Thoracic aorta (tissue), 2 donors: ENCODE results near the gene RAI2. TPM values are rescaled to one million over a fixed set of nuclear protein-coding genes. Genes with fewer than 3 reads are reported as not detected.

Source experiments
- ATAC-seq: fragments of 150-250 bp; one replicate; pipeline ENCODE4 v1.8.0; 2017; ENCODE audit warnings: low read depth; ENCODE audit not compliant: insufficient number of reproducible peaks, low FRiP score
- DNase-seq: peaks from one replicate; pipeline ENCODE4 v3.0.0-alpha.2; 2020; ENCODE audit warnings: low spot score
- H3K27ac ChIP-seq, 2 donors: fragments of 200-600 bp; sonication (generic); 1 replicate in 1 of 2; 2 replicates in 1 of 2; pipeline ENCODE4 v1.5.1; 2016; ENCODE audit warnings: mild to moderate bottlenecking in 2 of 2, moderate library complexity in 2 of 2
- H3K27me3 ChIP-seq: fragments of 200-600 bp; sonication (generic); replicated peaks from 2 replicates; pipeline ENCODE4 v1.6.0; 2016; ENCODE audit warnings: mild to moderate bottlenecking; ENCODE audit not compliant: insufficient read depth
- H3K36me3 ChIP-seq: fragments of 200-600 bp; sonication (generic); one replicate; pipeline ENCODE4 v1.5.1; 2016
- H3K4me1 ChIP-seq, 2 donors: fragments of 200-600 bp; sonication (generic); 1 replicate in 1 of 2; 2 replicates in 1 of 2; pipeline versions ENCODE4 v1.5.1 to v1.6.0; 2016; ENCODE audit warnings: low read depth in 2 of 2, mild to moderate bottlenecking in 1 of 2; ENCODE audit not compliant: control insufficient read depth in 1 of 2
- H3K4me3 ChIP-seq: fragments of 200-600 bp; sonication (generic); 2 replicates; pipeline ENCODE4 v1.5.1; 2016; ENCODE audit warnings: mild to moderate bottlenecking
- H3K9me3 ChIP-seq: fragments of 200-600 bp; sonication (generic); 2 replicates; pipeline ENCODE4 v1.5.1; 2016
- total RNA-seq, 2 donors: library from RNA; depleted of rRNA; stranded (reverse); fragments of >200 nt; gene quantifications; one replicate each; pipeline versions ENCODE4 v1.1.0 to v1.2.3, GENCODE V29; 2016
- TF ChIP-seq, protein P1 (sequence below): fragments of 200-600 bp; sonication (generic); IDR thresholded peaks from one replicate; pipeline ENCODE4 v1.5.1; 2019; ENCODE audit warnings: antibody characterized with exemption

Gene RAI2
- total RNA-seq, 2 donors from 2014 or later = 15.9 to 21.5 TPM

DNA sequence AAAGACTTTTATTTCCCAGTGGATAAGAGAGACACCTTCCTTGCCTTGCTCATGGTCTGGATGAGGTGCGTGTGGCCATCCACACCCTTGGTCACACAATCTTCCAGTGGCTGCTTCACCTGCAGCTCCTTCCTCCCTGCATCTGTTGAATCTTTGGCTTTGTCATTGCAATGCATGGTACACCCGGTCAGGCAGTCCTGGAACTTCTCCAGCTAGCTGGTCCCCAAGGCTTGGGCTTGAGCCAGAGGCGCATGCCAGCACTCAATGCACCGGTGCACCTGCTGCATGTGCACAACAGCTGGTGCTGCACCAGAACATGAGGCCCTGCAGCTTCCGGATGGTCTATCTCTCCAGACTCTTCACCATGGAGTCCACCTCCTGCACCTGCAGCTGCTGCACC, 92.1 kb downstream of the RAI2 start:
- H3K4me1 ChIP-seq = no peaks in the 10 kb centered on the region
- ATAC-seq = no peak
- no peaks in the 10 kb centered on the region for H3K9me3 ChIP-seq
- TF ChIP-seq, protein P1, sequence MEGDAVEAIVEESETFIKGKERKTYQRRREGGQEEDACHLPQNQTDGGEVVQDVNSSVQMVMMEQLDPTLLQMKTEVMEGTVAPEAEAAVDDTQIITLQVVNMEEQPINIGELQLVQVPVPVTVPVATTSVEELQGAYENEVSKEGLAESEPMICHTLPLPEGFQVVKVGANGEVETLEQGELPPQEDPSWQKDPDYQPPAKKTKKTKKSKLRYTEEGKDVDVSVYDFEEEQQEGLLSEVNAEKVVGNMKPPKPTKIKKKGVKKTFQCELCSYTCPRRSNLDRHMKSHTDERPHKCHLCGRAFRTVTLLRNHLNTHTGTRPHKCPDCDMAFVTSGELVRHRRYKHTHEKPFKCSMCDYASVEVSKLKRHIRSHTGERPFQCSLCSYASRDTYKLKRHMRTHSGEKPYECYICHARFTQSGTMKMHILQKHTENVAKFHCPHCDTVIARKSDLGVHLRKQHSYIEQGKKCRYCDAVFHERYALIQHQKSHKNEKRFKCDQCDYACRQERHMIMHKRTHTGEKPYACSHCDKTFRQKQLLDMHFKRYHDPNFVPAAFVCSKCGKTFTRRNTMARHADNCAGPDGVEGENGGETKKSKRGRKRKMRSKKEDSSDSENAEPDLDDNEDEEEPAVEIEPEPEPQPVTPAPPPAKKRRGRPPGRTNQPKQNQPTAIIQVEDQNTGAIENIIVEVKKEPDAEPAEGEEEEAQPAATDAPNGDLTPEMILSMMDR = no peak
- H3K4me3 ChIP-seq = no peak overlapping the region
- no peak overlapping the region for H3K27ac ChIP-seq
- DNase-seq = no peak
- no peaks in the 10 kb centered on the region for H3K36me3 ChIP-seq
- H3K27me3 ChIP-seq = no peaks in the 10 kb centered on the region

DNA sequence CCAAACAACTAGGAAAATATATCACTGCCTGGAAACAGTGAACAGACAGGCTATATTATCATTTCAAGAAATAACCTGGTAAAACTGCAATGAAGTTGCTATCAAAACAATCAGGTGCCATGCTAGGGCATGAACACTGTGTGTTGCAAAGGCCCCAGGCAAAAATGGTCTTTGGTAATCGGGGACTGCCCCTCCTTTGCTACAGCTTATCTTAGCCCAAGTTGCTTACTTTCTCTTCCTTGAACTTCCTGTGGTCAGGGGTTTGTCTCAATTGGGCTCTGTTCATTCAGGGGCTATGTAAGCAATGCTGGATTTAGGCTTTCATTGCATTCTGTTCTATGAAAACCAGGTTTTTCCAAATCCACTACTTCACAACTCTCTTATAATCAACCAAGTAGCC, 93.4 kb downstream of the RAI2 start:
- Histone ChIP-seq H3K36me3 (no peaks in the 10 kb centered on the region), H3K4me3 (no peak overlapping the region), H3K27ac (no peak overlapping the region), H3K4me1 (no peaks in the 10 kb centered on the region), H3K27me3 (no peaks in the 10 kb centered on the region), H3K9me3 (no peaks in the 10 kb centered on the region)
- DNase-seq (no peak), ATAC-seq (no peak)
- TF ChIP-seq, protein P1 = no peak

DNA sequence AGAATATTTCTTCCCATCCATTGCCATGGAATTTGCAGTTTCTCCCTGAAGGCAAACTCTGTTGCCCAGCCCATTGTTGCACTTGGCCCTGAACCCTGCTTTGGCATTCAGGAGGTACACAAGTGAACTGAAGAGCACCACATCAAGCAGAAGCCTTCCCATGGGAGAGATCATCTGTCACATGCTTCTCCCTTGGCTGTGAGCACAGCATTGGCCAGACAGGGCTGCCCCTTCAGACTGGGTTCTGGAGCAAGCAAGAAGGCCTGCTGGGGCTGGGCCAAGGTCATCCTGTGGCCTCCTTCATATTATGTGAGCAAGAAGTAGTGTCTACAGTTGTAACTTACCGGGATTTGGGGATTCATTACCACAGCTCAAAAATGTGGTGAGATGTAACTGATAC, 101.1 kb downstream of the RAI2 start:
- no peak overlapping the region for H3K27ac ChIP-seq
- no peaks in the 10 kb centered on the region for H3K9me3 ChIP-seq
- H3K4me3 ChIP-seq = no peak overlapping the region
- no peak for ATAC-seq
- H3K27me3 ChIP-seq = no peaks in the 10 kb centered on the region
- TF ChIP-seq, protein P1 = no peak
- no peaks in the 10 kb centered on the region for H3K4me1 ChIP-seq
- no peak for DNase-seq
- no peaks in the 10 kb centered on the region for H3K36me3 ChIP-seq

DNA sequence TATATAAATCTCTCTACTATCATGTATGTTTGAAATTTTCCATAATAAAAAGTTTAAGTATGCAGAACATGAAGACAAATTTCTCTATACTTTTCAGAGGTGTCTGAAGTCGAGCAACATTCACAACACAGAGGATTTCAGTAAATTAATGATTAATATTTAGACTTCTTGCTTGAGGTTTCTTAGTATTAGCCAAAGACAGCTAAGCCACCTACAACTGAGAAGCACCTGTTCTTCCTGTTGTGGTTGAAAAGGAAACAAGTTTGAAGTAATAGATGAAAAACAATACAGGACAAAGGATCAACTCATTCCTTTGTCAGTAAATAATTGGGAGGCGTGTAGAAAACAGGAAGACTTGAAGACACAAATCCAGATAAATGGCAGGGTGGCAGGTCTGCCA, 102.7 kb downstream of the RAI2 start:
- H3K4me3 ChIP-seq = no peak overlapping the region
- TF ChIP-seq, protein P1 = no peak
- DNase-seq = no peak
- H3K36me3 ChIP-seq = no peaks in the 10 kb centered on the region
- no peaks in the 10 kb centered on the region for H3K4me1 ChIP-seq
- no peak for ATAC-seq
- no peaks in the 10 kb centered on the region for H3K27me3 ChIP-seq
- no peaks in the 10 kb centered on the region for H3K9me3 ChIP-seq
- no peak overlapping the region for H3K27ac ChIP-seq

DNA sequence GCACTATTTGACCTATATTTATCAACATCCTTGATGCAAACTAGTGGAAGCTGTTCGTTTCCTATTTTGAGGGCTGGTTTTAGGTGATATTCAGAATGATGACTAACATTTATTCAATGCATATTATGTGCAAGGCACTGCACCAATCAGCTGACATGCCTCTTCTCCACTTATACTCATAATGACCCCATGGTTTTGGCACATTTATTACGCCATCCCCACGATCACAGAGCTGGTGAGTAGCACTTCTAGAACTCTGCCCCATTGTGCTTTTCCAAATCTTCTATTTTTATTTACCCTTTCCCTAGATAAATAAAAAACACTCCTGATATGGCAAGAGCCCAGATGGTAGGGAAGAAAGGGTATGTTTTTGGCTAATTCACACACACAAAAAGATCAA, 110.7 kb downstream of the RAI2 start:
- ATAC-seq = no peak
- H3K9me3 ChIP-seq = no peaks in the 10 kb centered on the region
- TF ChIP-seq, protein P1 = no peak

More for the DNA sequence above, 110.7 kb downstream of the RAI2 start:
- DNase-seq = no peak
- no peak overlapping the region for H3K4me3 ChIP-seq
- no peaks in the 10 kb centered on the region for H3K4me1 ChIP-seq
- H3K27me3 ChIP-seq = no peaks in the 10 kb centered on the region
- no peak overlapping the region for H3K27ac ChIP-seq
- H3K36me3 ChIP-seq = peaks cover 9% of the 10 kb centered on the region

Other genes with a start within 250 kb of the RAI2 start
- gene SCML1, start 123.8 kb downstream of the RAI2 start, total RNA-seq = 10 to 100 TPM in 1 of 2 donors, 1 to 10 TPM in 1; 5.6 to 20.1 TPM